Epidermal melanocyte (primary cell): ENCODE results near the gene ACOT7.
"Not testable (repeated sequence)": the region's sequence is repeated elsewhere in the genome, so short reads cannot be mapped to it uniquely, and the experiment has no call there.

Experiments used
- DNase-seq: peaks from one replicate; pipeline ENCODE4 v3.0.0; 2011; ENCODE audit warnings: low spot score; ENCODE audit not compliant: insufficient read length

The ACOT7 gene

GRCh38 chr1:6399294-6399693 is 5.7 kb upstream of the ACOT7 start:
- no peak for DNase-seq

- no peak for DNase-seq
Measured at GRCh38 chr1:6397844-6398441, 4.4 kb upstream of the ACOT7 start.

GRCh38 chr1:6396998-6397397 is 3.4 kb upstream of the ACOT7 start:
- no peak for DNase-seq

GRCh38 chr1:6395781-6396244 is 2.2 kb upstream of the ACOT7 start:
- DNase-seq = not testable (repeated sequence)

GRCh38 chr1:6395130-6395529 is 1.6 kb upstream of the ACOT7 start:
- DNase-seq = not testable (repeated sequence)

- no peak for DNase-seq
Measured at GRCh38 chr1:6392809-6393399, 663 bp downstream of the ACOT7 start.

GRCh38 chr1:6391951-6392808 is 1.4 kb downstream of the ACOT7 start:
- no peak for DNase-seq

- no peak for DNase-seq
Measured at GRCh38 chr1:6389971-6390370, 3.6 kb downstream of the ACOT7 start.

GRCh38 chr1:6386371-6386949 is 7.1 kb downstream of the ACOT7 start:
- DNase-seq = no peak

- peak; percentile 78 for DNase-seq
Measured at GRCh38 chr1:6385488-6386191, 7.9 kb downstream of the ACOT7 start.

- peak; percentile 88 for DNase-seq
Measured at GRCh38 chr1:6384962-6385361, 8.6 kb downstream of the ACOT7 start.

- DNase-seq = no peak
Measured at GRCh38 chr1:6384135-6384534, 9.4 kb downstream of the ACOT7 start.

GRCh38 chr1:6380037-6380436 is 13.5 kb downstream of the ACOT7 start:
- DNase-seq = no peak

- DNase-seq = no peak
Measured at GRCh38 chr1:6378096-6378746, 15.3 kb downstream of the ACOT7 start.

GRCh38 chr1:6373961-6374720 is 19.4 kb downstream of the ACOT7 start:
- no peak for DNase-seq

GRCh38 chr1:6372236-6372635 is 21.3 kb downstream of the ACOT7 start:
- DNase-seq = not testable (repeated sequence)

GRCh38 chr1:6370006-6370405 is 23.6 kb downstream of the ACOT7 start:
- no peak for DNase-seq

GRCh38 chr1:6367381-6368012 is 26.1 kb downstream of the ACOT7 start:
- no peak for DNase-seq

- no peak for DNase-seq
Measured at GRCh38 chr1:6365047-6365446, 28.5 kb downstream of the ACOT7 start.
